GM19043 (cell line): Measurements from ENCODE around the gene STK24.
"Not testable (repeated sequence)": the region's sequence is repeated elsewhere in the genome, so short reads cannot be mapped to it uniquely, and the experiment has no call there.

Experiments used
- ATAC-seq: cut with Tn5 transposase; IDR thresholded peaks from one replicate; pipeline ENCODE4 v1.9.1; 2021; ENCODE audit warnings: low read depth; ENCODE audit not compliant: unreplicated experiment

STK24 gene

GRCh38 chr13:98576963-98577835 lies at the start of gene STK24:
Gene STK24 (minus strand): TSS chr13:98577107. CDS start chr13:98576786, 321 bp downstream.
- ATAC-seq = peak; percentile 60

- ATAC-seq = no peak
These were observed 49.5 kb upstream of the STK24 start for GRCh38 chr13:98626298-98626935.

- not testable (repeated sequence) for ATAC-seq
These were observed 47.7 kb upstream of the STK24 start for GRCh38 chr13:98624589-98624988.

- ATAC-seq = no peak
These were observed 46.0 kb upstream of the STK24 start for GRCh38 chr13:98622931-98623331.

GRCh38 chr13:98619556-98619955 lies 42.6 kb upstream of the STK24 start:
- no peak for ATAC-seq

GRCh38 chr13:98615595-98615994 lies 38.7 kb upstream of the STK24 start:
- not testable (repeated sequence) for ATAC-seq

- no peak for ATAC-seq
These were observed 36.7 kb upstream of the STK24 start for GRCh38 chr13:98613591-98613990.

GRCh38 chr13:98609756-98610155 lies 32.8 kb upstream of the STK24 start:
- ATAC-seq = no peak

- no peak for ATAC-seq
These were observed 29.4 kb upstream of the STK24 start for GRCh38 chr13:98606296-98606695.

- ATAC-seq = no peak
These were observed 22.8 kb upstream of the STK24 start for GRCh38 chr13:98599502-98600328.

GRCh38 chr13:98598043-98598442 lies 21.1 kb upstream of the STK24 start:
- ATAC-seq = no peak

GRCh38 chr13:98595134-98595533 lies 18.2 kb upstream of the STK24 start:
- no peak for ATAC-seq

GRCh38 chr13:98592362-98592732 lies 15.4 kb upstream of the STK24 start:
- no peak for ATAC-seq

GRCh38 chr13:98591721-98592361 lies 14.9 kb upstream of the STK24 start:
- no peak for ATAC-seq

- not testable (repeated sequence) for ATAC-seq
These were observed 13.6 kb upstream of the STK24 start for GRCh38 chr13:98590471-98590870.

- not testable (repeated sequence) for ATAC-seq
These were observed 12.6 kb upstream of the STK24 start for GRCh38 chr13:98589516-98589915.

- ATAC-seq = no peak
These were observed 9.8 kb upstream of the STK24 start for GRCh38 chr13:98586400-98587345.

GRCh38 chr13:98585946-98586345 lies 9.0 kb upstream of the STK24 start:
- ATAC-seq = no peak

GRCh38 chr13:98585398-98585754 lies 8.5 kb upstream of the STK24 start:
- no peak for ATAC-seq
